IPS DF 6.9 (cell line): ENCODE results near the gene CTRB1.

Experiments used
- DNase-seq: peaks from one replicate; pipeline ENCODE4 v3.0.0-alpha.2; 2013; ENCODE audit warnings: low read depth, low spot score
- H3K27ac ChIP-seq: one replicate; pipeline ENCODE4 v1.5.1; 2013; ENCODE audit warnings: low read length, control low read depth
- H3K27me3 ChIP-seq: 2 replicates; pipeline ENCODE4 v1.6.1; 2013; ENCODE audit warnings: mild to moderate bottlenecking, low read length; ENCODE audit not compliant: control insufficient read depth, insufficient read depth
- H3K36me3 ChIP-seq: 2 replicates; pipeline ENCODE4 v1.6.1; 2013; ENCODE audit warnings: low read length; ENCODE audit not compliant: control insufficient read depth, insufficient read depth
- H3K4me1 ChIP-seq: 2 replicates; pipeline ENCODE4 v1.6.1; 2013; ENCODE audit warnings: low read length; ENCODE audit not compliant: control insufficient read depth, insufficient read depth
- H3K4me3 ChIP-seq: 2 replicates; pipeline ENCODE4 v1.5.1; 2013; ENCODE audit warnings: mild to moderate bottlenecking, low read length
- H3K9me3 ChIP-seq: 2 replicates; pipeline ENCODE4 v1.6.1; 2013; ENCODE audit warnings: low read length, inconsistent platforms; ENCODE audit not compliant: control insufficient read depth, insufficient read depth
- WGBS: extraction: QIAGEN DNeasy Blood & Tissue Kit; methylation state at CpG from one replicate; pipeline ENCODE4 v1.1.7; 2013; ENCODE audit warnings: mixed read lengths, missing lambda C conversion rate; ENCODE audit not compliant: insufficient read length, insufficient coverage; 5-methylcytosine and 5-hydroxymethylcytosine counted together

Gene CTRB1

DNA sequence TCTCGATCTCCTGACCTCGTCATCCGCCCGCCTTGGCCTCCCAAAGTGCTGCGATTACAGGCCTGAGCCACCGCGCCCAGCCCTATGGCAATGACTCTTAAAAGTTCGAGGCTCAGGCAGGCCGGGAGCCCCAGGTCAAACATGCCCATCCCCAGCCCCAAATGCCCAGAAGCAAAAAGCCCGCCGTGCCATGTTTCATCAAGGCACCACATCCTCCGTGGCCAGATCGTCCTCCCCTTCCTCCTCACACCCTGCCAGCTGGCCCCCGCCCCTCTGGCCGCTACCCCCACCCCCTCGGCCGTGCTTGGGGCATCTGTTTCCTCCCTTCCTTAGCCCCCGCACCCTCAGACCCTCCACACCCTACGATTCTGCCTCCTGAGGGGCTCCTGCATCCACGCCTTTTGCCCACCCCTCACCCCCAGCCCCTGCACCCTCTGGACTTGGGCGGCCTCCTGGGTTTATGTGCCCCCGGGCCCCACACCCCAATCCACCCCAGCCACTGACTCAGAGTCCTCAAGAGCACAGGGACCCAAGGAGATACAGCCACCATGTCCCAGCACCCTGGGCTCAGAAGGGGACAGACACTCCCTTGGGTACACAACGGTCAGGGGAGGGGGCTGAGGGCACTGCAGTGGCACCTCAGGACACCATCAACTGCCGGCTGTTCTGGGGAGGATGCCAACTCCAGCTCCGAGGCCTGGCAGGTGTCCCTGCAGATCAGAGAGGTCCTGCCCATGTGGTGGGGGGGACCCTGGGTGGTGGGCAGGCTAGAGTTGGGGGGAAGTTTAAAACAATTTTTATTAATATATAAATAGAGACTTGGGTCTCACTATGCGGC lies 7.1 kb downstream of the CTRB1 start:
- peaks cover 3% of the 10 kb centered on the region for H3K4me1 ChIP-seq
- no peaks in the 10 kb centered on the region for H3K9me3 ChIP-seq
- WGBS, result no CpG with 5 or more reads among the region's 26 CpGs
- no peak overlapping the region for H3K27ac ChIP-seq
- H3K36me3 ChIP-seq, result peaks cover 18% of the 10 kb centered on the region
- H3K27me3 ChIP-seq, result no peaks in the 10 kb centered on the region
- no peak overlapping the region for H3K4me3 ChIP-seq
- DNase-seq, result no peak

DNA sequence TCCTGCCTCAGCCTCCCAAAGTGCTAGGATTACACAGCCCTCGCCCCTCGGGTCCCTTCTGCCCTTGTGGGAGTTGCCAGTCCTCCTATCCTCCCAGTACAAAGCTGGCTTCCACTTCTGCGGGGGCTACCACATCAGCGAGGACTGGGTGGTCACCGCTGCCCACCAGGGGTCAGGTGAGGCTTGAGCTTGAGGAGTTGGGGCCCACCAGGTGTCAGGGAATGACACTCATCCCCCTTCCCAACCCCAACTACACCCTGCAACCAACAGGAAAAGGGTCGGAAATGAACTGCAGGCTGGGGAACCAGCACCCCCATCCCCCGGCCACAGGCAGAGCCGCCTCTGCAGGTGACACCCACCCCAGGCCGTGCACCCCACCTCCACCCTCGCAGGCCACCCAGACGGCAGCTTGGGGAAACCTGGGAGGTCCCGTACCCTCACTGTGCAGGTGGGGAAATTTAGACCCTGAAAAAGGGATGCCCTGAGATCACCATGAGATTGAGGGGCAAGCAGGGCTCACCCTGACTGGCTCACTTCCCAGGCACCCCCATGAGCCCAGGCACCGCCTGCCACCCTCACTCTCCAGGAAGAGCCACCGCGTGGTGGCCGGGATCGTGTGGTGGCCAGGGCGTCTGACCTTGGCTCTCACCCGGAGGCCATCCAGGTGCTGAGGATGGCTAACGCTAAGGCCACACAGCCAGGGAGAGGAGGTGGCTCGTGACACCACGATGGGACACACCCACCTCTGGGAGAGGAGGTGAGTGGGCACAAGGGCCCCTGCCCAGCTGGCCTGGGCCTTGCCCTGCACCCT lies 8.0 kb downstream of the CTRB1 start:
- DNase-seq, result no peak
- no CpG with 5 or more reads among the region's 22 CpGs for WGBS
- peaks cover 3% of the 10 kb centered on the region for H3K4me1 ChIP-seq
- H3K36me3 ChIP-seq, result peaks cover 18% of the 10 kb centered on the region
- no peaks in the 10 kb centered on the region for H3K9me3 ChIP-seq
- H3K4me3 ChIP-seq, result no peak overlapping the region
- H3K27ac ChIP-seq, result no peak overlapping the region
- no peaks in the 10 kb centered on the region for H3K27me3 ChIP-seq

- Histone ChIP-seq H3K27me3 (no peaks in the 10 kb centered on the region), H3K27ac (no peak overlapping the region), H3K4me1 (peaks cover 3% of the 10 kb centered on the region), H3K36me3 (peaks cover 18% of the 10 kb centered on the region), H3K4me3 (no peak overlapping the region), H3K9me3 (no peaks in the 10 kb centered on the region)
- no CpG with 5 or more reads among the region's 18 CpGs for WGBS
- no peak for DNase-seq
Measured at GRCh38 chr16:75227361-75228142, 8.8 kb downstream of the CTRB1 start.

GRCh38 chr16:75228143-75228976 lies 9.6 kb downstream of the CTRB1 start:
- no peak for DNase-seq
- Histone ChIP-seq H3K4me1 (peaks cover 3% of the 10 kb centered on the region), H3K36me3 (peaks cover 20% of the 10 kb centered on the region), H3K27me3 (no peaks in the 10 kb centered on the region), H3K4me3 (no peak overlapping the region), H3K27ac (no peak overlapping the region), H3K9me3 (no peaks in the 10 kb centered on the region)
- WGBS, result no CpG with 5 or more reads among the region's 17 CpGs

- no CpG with 5 or more reads among the region's 48 CpGs for WGBS
- no peaks in the 10 kb centered on the region for H3K9me3 ChIP-seq
- no peak overlapping the region for H3K4me3 ChIP-seq
- H3K4me1 ChIP-seq, result peaks cover 3% of the 10 kb centered on the region
- H3K36me3 ChIP-seq, result peaks cover 21% of the 10 kb centered on the region
- no peaks in the 10 kb centered on the region for H3K27me3 ChIP-seq
- H3K27ac ChIP-seq, result no peak overlapping the region
- no peak for DNase-seq
Measured at GRCh38 chr16:75229172-75230031, 10.6 kb downstream of the CTRB1 start.

- Histone ChIP-seq H3K36me3 (peaks cover 33% of the 10 kb centered on the region), H3K4me3 (no peak overlapping the region), H3K9me3 (no peaks in the 10 kb centered on the region), H3K27me3 (no peaks in the 10 kb centered on the region), H3K4me1 (peaks cover 3% of the 10 kb centered on the region), H3K27ac (no peak overlapping the region)
- whole genome bisulfite sequencing, result no CpG with 5 or more reads among the region's 9 CpGs
- DNase-seq, result no peak
Measured at GRCh38 chr16:75230471-75231110, 11.8 kb downstream of the CTRB1 start.

DNA sequence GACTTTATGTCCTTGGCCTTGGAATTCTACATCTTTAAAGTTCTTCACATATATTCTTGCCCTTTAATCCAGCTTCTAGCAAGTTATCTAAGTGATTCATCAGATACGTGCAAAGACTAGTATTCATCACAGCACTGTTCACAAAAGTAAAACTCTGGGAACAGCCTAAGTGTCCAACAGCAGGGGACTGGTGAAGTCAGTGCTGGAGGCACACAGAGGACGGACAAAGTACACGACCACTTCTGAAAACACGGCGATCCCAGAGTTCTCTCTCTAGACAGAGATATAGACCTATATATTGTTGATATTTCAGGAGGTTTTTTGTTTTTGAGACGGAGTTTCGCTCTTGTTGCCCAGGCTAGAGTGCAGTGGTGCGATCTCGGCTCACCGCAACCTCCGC lies 12.8 kb downstream of the CTRB1 start:
- no CpG with 5 or more reads among the region's 11 CpGs for WGBS
- Histone ChIP-seq H3K4me3 (no peak overlapping the region), H3K4me1 (peaks cover 2% of the 10 kb centered on the region), H3K27ac (no peak overlapping the region), H3K9me3 (no peaks in the 10 kb centered on the region), H3K36me3 (peaks cover 37% of the 10 kb centered on the region), H3K27me3 (no peaks in the 10 kb centered on the region)
- DNase-seq, result no peak

DNA sequence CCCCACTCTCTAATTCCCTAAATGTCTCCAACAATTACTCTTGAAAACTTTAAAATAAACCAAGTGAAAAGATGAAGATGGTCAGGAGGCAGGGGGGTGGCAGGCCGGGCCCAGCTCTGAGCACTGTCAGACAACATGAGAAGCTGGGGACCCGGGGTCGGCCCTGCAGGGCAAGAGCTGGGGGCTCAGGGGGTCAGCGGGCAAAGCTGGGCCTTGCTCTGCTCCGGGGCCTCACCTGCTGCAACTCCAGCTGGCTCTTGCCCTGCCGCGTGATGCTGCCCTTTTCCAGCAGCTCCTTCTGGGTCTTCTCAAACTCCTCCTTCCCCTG lies 14.8 kb downstream of the CTRB1 start:
- Histone ChIP-seq H3K9me3 (no peaks in the 10 kb centered on the region), H3K27ac (no peak overlapping the region), H3K36me3 (peaks cover 38% of the 10 kb centered on the region), H3K4me1 (no peaks in the 10 kb centered on the region), H3K4me3 (no peak overlapping the region), H3K27me3 (no peaks in the 10 kb centered on the region)
- DNase-seq, result no peak
- no CpG with 5 or more reads among the region's 7 CpGs for WGBS
